HuH-7 (cell line): ENCODE results near the gene FHIT.
"Not testable (repeated sequence)": the region's sequence is repeated elsewhere in the genome, so short reads cannot be mapped to it uniquely, and the experiment has no call there.

ENCODE experiments used
- DNase-seq: peaks from one replicate; pipeline ENCODE4 v3.0.0; 2011; ENCODE audit warnings: low spot score

FHIT gene

GRCh38 chr3:60989626-60990441, 261.4 kb downstream of the FHIT start:
- no peak for DNase-seq

DNA sequence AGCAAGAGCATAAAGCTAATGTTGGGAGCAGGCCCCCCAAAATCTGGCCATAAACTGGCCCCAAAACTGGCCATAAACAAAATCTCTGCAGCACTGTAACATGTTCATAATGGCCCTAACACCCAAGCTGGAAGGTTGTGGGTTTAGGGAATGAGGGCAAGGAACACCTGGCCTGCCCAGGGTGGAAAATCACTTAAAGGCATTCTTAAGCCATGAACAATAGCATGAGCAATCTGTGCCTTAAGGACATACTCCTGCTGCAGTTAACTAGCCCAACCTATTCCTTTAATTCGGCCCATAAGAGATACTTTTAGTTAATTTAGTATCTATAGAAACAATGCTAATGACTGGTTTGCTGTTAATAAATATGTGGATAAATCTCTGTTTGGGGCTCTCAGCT, 264.1 kb downstream of the FHIT start:
- DNase-seq: not testable (repeated sequence)

- no peak for DNase-seq
Measured at GRCh38 chr3:60986552-60986951, 264.7 kb downstream of the FHIT start.

- no peak for DNase-seq
Measured at GRCh38 chr3:60983906-60984305, 267.3 kb downstream of the FHIT start.

- DNase-seq: no peak
Measured at GRCh38 chr3:60980342-60980692, 270.9 kb downstream of the FHIT start.

DNA sequence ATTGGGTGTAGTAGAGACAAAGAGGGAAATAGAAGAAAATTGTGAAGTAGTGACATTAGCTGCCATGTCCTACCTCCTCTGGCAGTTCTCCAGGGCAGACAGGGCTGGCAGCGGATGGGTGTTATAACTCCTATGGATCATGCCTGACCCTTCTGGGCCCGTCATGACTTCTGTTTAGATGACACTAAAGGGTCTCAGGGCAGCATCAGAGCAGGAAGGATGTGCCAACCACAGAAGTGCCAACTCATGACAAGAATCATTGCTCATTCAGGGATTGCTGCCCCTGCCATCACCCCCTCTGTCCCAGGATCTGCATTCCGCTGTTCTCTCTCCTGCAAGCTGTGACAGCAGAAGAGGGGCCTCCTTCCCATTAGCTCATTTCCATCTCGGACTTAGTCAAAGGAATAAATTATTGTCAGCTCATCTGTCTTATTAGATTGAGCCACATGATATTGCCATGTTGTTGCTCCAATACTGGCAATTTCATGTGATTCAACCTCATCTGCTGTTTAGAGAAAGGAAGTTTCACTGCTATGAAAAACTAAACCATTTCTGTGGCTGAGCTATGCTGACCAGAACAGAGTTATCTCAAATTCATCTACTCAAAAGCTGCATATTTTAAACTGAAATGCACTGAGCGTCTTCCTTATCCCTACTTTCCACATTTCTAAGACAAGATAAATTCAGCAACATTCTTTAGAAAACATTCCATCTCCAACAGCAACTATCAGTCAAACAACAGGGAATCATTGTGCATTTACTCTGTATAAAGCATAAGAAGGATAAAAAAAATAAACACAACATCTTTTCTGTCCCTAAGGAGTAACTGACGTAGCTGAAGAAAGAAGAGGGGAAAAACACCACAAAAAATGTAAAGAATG, 271.6 kb downstream of the FHIT start:
- DNase-seq: no peak

DNA sequence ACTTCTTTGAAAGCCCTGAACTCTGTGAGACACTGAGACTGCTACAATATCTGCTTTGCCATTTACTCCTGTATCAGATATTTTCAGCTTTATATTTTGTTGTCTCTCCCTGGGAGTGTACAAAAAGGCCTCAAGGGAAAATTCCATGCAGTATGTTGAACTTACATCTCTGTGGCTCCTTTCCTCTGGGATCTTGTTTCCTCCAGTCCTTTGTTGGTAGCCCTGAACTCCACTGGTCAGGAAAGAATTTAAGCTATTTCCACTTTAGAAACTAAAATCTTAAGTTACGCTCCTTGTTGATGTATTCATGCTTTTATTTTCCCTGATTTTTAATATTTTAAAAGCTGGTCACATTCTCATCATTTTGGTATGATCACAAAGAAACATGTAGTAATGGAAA, 277.9 kb downstream of the FHIT start:
- no peak for DNase-seq

DNA sequence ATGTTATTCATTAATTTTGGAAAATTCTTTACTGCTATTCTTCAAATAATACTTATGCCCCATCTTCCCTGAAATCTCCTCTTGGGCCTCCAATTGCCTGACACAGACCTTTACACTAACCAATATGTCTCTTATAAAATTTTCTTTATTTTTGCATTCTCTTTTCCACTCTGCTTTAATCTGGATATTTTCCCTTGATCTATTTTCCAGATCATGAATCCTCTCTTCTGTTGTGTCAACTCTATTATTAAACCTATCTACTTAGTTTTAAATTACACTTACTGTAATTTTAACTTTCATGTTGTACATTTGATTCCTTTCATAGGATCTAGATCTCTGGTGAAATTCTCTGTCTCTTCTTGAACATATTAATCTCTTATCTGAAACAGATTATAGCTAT, 278.7 kb downstream of the FHIT start:
- no peak for DNase-seq

- DNase-seq: no peak
Measured at GRCh38 chr3:60970850-60971249, 280.4 kb downstream of the FHIT start.

GRCh38 chr3:60967141-60967540, 284.1 kb downstream of the FHIT start:
- no peak for DNase-seq

- no peak for DNase-seq
Measured at GRCh38 chr3:60957541-60957940, 293.7 kb downstream of the FHIT start.

GRCh38 chr3:60956729-60957128, 294.5 kb downstream of the FHIT start:
- no peak for DNase-seq

DNA sequence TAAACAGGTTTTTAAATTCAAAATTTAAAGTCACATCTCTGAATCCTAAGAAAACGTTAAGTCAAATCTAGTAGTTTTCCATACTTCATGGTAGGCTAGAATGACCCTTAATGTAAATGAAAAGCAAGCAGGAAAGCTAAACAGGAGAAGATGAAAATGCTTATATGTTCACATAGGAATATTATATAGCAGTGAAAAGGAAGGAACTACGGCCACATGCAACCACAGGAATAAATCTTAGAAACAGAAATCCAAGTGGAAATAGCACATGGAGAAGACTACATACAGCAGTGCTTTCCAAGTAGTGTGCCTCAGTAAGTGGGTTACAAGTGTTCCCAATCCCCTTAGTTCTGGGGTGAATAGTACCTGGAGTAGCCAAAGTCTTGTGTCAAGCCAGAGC, 296.2 kb downstream of the FHIT start:
- DNase-seq: no peak

- DNase-seq: no peak
Measured at GRCh38 chr3:60954048-60954447, 297.2 kb downstream of the FHIT start.

GRCh38 chr3:60953351-60953750, 297.9 kb downstream of the FHIT start:
- no peak for DNase-seq

DNA sequence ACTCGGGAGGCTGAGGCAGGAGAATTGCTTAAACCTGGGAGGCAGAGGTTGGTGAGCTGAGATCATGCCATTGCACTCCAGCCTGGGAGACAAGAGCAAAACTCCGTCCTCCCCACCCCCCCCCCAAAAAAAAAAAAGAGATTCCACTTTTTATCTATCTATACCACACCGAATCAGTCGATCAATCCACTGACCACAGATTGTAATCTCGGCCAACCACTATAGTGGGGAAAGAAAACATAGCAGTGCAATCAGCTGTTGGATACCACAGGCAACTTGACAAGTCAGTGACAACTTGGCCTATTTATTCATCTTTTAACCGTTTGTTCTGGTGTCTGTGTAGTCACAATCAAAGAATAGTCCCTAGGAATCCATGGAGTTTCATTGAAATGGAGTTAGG, 299.2 kb downstream of the FHIT start:
- no peak for DNase-seq

- no peak for DNase-seq
Measured at GRCh38 chr3:60949146-60949545, 302.1 kb downstream of the FHIT start.

- DNase-seq: no peak
Measured at GRCh38 chr3:60948488-60948887, 302.8 kb downstream of the FHIT start.

DNA sequence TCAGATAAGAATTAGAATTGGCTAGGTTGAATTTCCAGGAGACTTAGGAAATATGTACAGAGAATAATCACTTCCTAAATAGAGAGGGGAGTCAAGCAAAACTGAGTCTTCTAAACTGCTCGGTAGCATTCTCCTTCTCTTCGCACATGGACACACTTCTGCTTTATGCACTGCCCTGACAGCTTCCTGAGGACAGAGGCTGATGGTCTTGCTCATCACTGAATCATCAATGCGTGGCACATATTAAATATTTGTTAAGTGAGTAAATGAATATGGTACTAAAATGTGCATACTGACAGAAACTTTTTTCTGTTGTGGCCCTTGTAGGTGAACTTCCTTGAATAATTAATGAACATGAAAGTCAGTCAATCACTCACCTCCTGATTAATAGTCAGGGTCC, 315.5 kb downstream of the FHIT start:
- no peak for DNase-seq

- no peak for DNase-seq
Measured at GRCh38 chr3:60933824-60934223, 317.4 kb downstream of the FHIT start.

- no peak for DNase-seq
Measured at GRCh38 chr3:60932643-60933042, 318.6 kb downstream of the FHIT start.

- DNase-seq: no peak
Measured at GRCh38 chr3:60932170-60932569, 319.1 kb downstream of the FHIT start.

DNA sequence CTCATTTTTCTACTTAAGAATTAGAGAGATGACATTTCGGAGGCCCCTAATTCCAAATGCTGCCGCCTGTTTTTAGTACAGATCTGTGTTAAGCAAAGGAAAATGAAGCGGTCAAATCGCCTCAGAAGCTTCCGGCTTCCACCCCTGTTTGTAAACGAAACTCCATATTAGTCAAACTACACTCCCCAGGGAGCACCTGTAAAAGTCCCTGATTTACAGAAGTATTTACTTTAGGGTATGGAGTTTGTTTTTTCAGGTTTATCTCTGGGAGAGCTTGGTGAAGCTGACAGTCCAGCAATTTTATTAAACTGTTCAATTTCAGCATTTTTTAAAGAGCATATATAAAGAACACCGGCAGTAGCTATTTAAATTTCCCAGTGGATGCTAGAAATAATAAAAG, 319.8 kb downstream of the FHIT start:
- DNase-seq: peak; percentile 32
